ENCODE results near the gene GADD45A. TPM values are rescaled to one million over a fixed set of nuclear protein-coding genes. Genes with fewer than 3 reads are reported as not detected.

Gene GADD45A
- total RNA-seq, 1 donor from 2014 or later, result 10.9 TPM

DNA sequence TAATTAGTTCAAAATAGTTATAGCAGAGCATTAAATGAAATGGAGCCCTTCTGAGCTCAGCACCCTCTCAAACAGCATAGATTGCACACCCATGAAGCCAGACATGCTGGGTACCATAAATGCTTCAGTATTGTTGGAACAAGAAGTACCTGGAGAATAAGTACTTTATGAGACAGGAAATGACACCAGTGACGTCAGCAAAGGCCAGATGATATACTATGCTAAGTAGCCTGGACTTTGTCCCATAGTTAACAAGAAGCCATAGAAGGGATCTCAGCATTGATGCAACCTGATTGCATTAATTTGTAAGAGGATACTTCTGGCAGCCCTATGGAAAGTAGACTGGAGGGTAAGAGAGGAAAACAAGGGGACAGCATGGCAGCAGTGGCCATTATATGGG lies 16.3 kb upstream of the GADD45A start:
- DNase-seq (ENCODE audit: low read depth in 2 of 2), result no peak

- no peak for DNase-seq (ENCODE audit: low read depth in 2 of 2)
These were observed 12.7 kb upstream of the GADD45A start for GRCh38 chr1:67672260-67672803.

GRCh38 chr1:67673468-67674201 lies 11.4 kb upstream of the GADD45A start:
- DNase-seq (ENCODE audit: low read depth in 2 of 2), result no peak

- DNase-seq (ENCODE audit: low read depth in 2 of 2), result peak; percentile 83 to 91
These were observed 10.6 kb upstream of the GADD45A start for GRCh38 chr1:67674260-67675011.

DNA sequence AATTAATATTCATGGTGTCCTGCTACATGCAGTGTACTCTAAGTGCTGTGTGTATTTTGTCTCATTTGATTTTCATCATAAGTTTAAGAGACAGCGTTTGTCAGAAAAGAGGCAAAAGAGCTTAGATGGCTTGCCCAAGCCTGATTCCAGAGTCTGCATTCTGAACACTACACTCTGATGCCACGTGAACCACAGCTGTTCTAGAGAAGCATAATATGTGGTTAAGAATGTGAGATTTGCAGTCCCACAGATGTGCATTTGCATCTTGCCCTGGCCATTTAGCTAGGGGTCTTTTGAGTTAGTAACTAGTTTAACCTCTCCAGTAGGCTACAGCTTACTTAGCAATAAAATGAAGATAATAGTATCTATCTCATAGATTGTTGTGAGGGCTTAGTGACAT lies 9.2 kb upstream of the GADD45A start:
- no peak for DNase-seq (ENCODE audit: low read depth in 2 of 2)

GRCh38 chr1:67676287-67676686 lies 8.7 kb upstream of the GADD45A start:
- DNase-seq (ENCODE audit: low read depth in 2 of 2), result no peak

- DNase-seq (ENCODE audit: low read depth in 2 of 2), result no peak
These were observed 8.1 kb upstream of the GADD45A start for GRCh38 chr1:67676946-67677345.

DNA sequence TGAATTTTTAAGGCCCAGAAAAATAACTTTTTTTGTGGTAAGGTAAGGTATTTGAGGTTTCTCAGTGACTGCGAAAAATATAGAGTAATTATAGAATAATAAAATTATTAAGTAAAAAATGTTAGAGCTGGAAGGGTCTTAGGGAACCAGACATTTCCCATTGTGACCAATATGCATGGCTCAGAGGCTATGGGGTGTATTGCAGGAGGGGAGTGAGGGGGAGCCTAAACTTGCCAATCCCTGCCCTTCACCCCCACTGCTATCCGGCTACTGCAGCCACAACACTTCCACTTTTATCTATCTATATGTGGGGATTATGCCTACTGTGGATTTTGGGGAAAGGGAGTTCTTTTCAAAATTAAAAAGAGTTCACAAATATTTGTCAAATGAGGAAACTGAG lies 7.6 kb upstream of the GADD45A start:
- DNase-seq (ENCODE audit: low read depth in 2 of 2), result no peak

GRCh38 chr1:67677930-67678329 lies 7.1 kb upstream of the GADD45A start:
- DNase-seq (ENCODE audit: low read depth in 2 of 2), result no peak

DNA sequence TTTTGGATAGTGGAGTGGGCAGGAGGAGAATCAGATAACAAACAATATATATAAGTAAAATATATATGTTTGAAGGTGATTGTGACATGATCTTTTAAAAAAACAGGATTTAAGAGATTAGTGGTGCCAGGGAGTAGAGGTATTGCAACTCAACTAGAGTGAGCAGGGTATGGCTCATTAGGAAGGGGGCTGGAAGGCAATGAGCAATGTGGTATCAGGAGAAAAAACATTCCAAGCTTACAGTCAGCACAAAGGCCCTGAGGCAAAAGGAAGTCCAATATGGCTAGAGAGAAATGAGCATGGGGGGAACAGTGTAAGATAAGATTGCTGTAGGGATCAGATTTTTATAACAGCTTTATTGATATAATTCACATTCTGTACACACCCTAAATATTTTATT lies 5.3 kb upstream of the GADD45A start:
- no peak for DNase-seq (ENCODE audit: low read depth in 2 of 2)

DNA sequence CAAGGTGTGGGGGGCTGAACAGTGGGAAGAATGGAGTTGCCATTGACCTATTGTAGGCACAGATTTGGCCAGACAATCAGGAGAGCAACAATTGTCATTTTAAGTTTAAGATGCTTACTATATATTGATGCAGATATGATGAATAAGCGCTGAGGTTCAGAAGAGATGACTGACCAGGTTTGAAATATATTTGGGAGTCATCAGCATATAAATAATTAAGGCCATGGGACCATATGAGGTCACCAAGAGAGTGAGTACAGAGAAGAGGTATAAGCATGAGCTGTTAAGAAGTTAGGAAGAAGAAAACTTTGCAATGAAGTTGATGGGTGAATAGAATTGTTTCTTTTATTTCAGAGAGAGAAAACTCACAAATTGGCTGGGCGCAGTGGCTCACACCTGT lies 4.5 kb upstream of the GADD45A start:
- no peak for DNase-seq (ENCODE audit: low read depth in 2 of 2)

DNA sequence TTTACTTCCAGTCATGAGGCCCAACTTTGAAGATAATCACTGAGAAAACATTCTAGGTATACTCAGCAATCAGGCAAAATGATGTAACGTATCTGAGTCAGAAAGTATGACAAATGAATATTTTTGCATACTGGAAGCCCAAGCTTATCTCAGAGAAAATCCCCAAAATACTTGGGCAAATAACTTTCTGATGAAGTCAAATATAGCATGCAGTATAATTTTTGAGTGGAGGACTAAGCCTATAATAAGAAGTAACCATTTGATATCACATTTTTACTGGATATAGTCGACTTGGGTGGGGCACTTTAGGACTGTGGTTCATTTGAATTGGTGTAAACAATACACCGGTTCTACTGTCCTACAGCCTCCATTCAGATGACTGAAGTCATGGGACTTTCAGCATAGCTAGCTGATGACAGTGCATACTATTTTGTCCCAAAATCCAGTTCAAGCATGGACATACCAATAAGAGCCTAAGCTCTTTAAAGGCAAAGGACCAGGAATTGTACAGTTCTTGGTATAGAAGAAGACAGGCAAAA lies 2.3 kb upstream of the GADD45A start:
- DNase-seq (ENCODE audit: low read depth in 2 of 2), result peak in 1 of 2 donors; percentile 85

GRCh38 chr1:67683316-67683715 lies 1.7 kb upstream of the GADD45A start:
- DNase-seq (ENCODE audit: low read depth in 2 of 2), result peak; percentile 35 to 80

GRCh38 chr1:67683766-67684525 lies 1.1 kb upstream of the GADD45A start:
- peak; percentile 47 to 63 for DNase-seq (ENCODE audit: low read depth in 2 of 2)

- peak in 1 of 2 donors; percentile 43 for DNase-seq (ENCODE audit: low read depth in 2 of 2)
These were observed 405 bp upstream of the GADD45A start for GRCh38 chr1:67684526-67685066.

DNA sequence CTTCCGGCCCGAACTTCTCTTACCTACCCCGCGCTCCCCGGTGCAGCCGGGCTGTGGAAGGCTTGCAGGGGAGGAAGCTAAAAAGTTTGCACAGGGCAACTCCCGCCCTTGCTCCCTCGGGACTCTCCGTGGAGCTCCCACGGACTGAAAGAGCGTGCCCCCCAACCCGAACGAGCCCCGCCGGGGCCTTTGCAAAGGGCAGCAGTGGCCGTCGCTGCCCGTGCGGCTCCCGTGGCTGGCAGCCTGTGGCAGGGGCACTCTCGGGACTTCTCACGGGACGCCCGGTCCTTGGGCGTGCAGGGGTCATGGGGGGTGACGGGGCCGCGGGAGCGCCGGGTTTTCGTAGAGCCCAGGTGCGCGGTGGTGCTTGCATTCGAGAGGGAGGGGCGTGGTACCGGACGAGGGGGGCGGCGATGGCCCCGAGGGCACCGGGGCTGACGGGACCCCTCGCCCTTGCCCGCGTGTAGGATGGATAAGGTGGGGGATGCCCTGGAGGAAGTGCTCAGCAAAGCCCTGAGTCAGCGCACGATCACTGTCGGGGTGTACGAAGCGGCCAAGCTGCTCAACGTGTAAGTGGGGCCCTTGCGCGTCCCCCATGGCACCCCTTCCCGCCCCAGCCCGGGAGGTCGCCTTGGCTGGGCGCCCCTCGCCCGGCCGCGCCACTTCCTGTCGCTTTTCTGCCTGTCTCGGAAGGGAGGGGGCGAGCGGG lies 711 bp downstream of the GADD45A start:
- peak; percentile 40 to 69 for DNase-seq (ENCODE audit: low read depth in 2 of 2)

GRCh38 chr1:67686267-67687197 lies 1.5 kb downstream of the GADD45A start:
- peak; percentile 90 to 95 for DNase-seq (ENCODE audit: low read depth in 2 of 2)

DNA sequence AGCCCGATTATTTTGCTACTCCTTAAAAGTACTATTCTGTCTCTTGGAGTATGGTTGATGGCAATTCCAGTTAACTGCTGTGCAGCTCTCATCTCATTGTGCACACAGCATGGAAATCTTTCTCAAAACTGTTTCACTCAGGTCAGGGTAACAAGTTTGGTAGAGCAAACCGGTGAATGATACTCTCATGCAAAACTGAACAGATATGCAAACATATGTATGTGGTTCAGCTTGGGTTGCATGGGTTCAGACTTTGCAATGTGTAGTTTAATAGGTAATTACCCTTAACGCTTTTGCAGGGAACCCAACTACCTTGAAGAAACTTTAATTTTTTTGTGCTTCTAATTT lies 2.2 kb downstream of the GADD45A start:
- DNase-seq (ENCODE audit: low read depth in 2 of 2), result no peak

DNA sequence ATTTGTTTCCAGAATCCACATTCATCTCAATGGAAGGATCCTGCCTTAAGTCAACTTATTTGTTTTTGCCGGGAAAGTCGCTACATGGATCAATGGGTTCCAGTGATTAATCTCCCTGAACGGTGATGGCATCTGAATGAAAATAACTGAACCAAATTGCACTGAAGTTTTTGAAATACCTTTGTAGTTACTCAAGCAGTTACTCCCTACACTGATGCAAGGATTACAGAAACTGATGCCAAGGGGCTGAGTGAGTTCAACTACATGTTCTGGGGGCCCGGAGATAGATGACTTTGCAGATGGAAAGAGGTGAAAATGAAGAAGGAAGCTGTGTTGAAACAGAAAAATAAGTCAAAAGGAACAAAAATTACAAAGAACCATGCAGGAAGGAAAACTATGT lies 2.6 kb downstream of the GADD45A start:
- DNase-seq (ENCODE audit: low read depth in 2 of 2), result peak in 1 of 2 donors; percentile 49
